ELF-1 (cell line): ENCODE measurements around the gene PRXL2B.
"Not testable (repeated sequence)": the region's sequence is repeated elsewhere in the genome, so short reads cannot be mapped to it uniquely, and the experiment has no call there.

Experiments used
- DNase-seq: peaks from one replicate; pipeline ENCODE4 v3.0.0-alpha.2; 2016; ENCODE audit warnings: low read depth, low spot score

Gene PRXL2B

DNA sequence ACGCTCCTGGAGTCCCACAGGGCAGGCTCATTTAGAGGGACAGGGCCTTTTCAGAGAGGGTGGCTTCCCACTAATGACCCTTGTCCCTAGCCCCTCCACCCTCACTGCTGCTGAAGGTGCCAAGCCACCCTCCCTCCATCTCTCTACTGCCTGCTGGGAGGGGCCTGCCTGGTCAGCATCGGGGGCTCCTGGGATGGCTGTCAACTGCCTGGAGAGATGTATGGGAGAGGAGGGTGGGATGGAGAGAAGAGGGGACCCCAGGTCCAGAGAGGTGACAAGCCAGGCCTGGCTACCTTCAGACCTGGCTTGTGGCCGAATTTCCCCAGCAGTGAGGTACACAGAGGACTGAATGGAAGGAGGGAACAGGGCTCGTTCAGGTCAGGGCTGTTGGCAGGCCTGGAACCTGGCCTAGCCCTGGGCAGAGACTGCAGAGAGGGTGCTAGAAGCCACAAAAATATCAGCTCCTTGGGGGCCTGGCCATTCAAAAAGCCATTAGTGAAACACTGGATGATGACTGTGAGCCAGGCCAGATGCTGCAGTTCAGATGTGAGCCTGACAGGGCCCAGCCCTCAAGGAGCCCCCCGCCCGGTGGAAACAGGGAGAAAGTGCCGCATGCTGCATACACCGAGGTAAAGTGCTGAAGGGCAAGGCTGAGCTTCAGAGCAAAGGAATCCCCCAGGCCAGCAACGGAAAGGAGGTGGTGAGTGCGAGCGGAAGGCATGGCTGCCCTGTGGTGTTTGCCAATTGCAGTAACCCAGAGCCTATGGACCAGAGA is 26.2 kb downstream of the PRXL2B start:
- no peak for DNase-seq

DNA sequence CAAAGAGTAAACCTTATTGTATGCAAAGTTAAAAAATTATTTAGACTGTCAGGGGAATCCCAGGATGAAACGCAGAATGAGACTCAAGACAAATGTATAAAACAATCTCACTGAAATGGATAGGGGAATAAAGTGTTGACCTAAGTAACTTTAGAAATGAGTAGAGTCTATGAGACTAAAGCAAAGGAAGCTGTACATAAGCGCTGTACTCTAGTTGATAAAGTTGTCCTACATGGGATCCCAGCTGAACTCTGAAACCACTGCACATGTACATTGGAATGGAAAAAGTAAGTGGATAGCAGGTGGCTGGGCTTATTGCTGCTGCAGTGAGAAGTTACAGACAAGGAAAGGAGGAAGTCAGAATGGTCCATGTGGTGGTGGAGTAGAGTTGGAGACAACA is 27.6 kb downstream of the PRXL2B start:
- no peak for DNase-seq

DNA sequence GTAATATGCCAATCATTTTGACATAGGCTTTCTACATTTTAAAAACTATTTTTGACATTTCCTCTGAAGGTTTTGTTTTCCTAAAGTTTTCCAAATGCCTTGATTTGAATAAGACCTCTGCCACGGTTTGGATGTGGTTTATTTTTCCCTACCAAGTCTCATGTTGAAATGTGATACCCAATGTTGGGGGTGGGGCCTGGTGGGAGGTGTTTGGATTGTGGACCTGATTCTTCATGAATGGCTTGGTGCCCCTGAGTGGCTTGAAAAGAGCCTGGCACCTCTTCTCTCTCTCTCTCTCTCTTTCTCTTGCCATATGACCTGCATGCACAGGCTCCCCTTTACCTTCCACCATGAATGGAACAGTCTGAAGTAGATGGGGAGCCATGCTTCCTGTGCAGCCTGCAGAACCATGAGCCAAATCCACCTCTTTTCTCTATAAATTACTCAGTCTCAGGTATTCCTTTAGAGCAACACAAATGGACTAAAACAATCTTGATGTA is 31.4 kb downstream of the PRXL2B start:
- DNase-seq, result no peak

DNA sequence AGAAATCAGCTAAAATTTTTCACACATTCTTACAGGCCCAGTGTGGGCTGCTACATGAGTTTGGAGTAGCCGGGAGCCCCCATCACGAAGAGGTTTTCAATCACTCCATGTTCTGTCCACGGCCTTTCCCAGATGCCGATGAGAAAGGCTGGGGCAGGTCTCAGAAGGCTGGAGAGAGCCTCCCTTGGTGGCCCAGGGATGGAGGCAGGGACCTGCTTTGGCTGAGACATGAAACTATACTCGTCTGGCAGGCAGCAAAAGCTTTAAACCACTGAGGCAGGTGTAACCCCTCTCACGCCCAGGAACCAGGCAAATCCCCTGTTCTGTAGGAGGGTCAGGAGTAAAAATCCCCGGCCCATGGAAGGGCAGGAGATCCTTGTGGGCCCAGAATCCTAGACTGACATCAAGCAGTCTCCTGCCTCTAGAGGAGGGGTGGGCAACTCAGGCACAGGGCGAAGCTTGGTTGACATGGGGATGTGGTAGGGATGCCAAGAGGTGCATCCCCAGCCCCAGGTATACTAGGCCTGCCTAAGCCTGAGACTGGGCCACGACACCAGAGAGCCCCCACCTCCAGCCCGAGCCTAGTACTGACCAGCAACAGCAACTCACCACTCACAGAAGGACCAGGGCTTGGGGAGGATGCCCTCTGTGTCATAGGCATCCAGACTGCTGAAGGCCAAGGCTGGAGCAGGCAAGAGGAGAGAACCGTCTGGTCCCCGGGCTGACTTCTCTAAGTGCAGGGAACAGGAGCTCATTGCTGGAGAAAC is 37.2 kb downstream of the PRXL2B start:
- DNase-seq, result no peak

DNA sequence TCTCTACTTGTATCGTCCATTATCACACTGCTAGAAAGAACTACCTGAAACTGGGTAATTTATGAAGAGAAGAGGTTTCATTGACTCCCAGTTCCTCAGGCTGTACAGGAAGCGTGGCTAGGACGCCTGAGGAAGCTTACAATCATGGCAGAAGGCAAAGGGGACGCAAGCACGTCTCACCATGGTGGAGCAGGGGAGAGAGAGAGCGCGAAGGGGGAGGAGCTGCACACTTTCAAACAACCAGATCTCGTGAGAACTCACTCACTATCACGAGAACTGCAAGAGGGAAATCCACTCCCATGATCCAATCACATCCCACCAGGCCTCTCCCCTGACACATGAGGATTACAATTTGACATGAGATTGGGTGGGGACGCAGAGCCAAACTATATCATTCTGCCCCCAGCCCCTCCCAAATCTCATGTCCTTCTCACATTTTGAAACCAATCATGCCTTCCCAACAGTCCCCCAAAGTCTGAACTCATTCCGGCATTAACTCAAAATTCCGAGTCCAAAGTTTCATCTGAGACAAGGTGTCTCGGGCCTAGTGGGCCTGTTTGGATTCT is 38.2 kb downstream of the PRXL2B start:
- DNase-seq, result no peak

DNA sequence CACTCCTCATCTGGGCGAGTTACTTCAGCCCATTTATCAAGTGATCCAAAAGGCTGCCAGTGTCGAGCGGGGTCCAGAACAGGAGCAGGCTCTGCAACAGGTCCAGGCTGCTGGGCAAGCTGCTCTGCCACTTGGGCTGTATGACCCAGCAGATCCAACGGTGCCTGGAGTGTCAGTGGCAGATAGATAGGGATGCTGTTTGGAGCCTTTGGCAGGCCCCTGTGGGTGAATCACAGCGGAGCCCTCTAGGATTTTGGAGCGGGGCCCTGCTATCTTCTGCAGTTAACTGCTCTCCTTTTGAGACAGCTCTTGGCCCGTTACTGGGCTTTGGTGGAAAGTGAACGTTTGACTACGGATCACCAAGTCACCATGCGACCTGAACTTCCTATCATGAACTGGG is 38.7 kb downstream of the PRXL2B start:
- no peak for DNase-seq

DNA sequence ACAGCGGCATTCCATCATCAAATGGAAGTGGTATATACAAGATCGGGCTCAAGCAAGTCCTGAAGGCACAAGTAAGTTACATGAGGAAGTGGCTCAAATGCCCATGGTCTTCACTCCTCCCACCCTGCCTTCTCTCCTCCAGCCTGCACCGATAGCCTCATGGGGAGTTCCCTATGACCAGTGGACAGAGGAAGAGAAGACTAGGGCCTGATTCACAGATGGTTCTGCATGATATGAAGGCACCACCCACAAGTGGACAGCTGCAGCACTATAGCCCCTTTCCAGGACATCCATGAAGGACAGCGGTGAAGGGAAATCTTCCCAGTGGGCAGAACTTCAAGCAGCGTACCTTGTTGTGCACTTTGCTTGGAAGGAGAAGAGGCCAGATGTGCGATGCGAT is 39.2 kb downstream of the PRXL2B start:
- DNase-seq, result not testable (repeated sequence)

DNA sequence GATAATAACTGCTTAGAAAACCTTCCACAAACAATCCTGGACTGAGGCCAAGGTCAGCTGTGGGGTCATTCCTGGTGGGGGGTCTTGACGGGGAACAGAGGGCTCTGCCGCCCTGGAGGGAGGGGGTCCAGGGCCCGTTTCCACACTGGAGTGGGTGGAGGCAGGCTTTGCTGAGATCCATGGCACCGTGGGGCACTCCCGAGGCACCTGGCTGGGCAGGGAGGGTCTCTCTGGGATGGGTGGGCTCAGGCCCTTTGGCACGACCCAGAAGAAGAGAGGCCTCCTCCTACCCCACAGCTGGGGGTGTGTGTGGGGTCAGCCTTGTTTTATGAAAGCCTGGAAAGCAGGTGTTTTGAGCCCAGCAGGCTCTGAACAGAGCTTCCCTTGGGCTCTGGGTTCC is 41.2 kb downstream of the PRXL2B start:
- DNase-seq, result no peak

DNA sequence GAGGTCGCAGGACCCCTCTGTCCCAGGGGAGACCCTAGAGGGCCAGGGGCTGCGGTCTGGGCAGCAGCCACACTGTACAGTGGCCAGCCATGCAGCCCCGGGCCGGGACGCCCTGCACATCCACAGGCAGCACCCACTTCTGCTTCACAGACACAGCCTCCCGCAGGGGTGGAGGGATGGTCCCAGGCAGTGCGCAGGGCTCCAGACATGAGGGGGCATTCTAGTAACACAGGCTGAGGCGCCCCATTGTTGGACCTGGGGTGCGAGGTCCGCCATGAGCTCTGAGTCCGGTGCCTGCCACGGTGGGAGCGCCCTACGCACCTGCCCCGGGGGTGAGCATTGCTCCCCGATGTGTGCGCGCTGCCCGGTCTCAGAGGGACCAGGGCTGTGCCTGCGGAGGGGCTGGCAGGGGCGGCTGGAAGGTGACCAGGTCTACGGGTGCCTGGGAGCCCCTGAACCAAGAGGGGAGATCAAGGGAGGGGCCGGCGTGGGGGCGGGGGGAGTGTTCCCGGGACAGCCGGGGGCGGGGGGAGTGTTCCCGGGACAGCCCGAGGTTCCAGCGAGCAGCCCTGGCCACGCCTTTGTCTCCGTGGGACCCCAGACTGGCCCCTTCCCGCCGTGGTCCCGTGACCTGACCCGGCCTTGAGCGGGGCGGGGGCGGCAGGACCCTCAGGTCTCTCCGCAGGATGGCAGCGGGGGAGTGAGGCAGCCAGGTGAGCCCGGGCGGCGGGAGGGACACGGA is 41.8 kb downstream of the PRXL2B start:
- no peak for DNase-seq

DNA sequence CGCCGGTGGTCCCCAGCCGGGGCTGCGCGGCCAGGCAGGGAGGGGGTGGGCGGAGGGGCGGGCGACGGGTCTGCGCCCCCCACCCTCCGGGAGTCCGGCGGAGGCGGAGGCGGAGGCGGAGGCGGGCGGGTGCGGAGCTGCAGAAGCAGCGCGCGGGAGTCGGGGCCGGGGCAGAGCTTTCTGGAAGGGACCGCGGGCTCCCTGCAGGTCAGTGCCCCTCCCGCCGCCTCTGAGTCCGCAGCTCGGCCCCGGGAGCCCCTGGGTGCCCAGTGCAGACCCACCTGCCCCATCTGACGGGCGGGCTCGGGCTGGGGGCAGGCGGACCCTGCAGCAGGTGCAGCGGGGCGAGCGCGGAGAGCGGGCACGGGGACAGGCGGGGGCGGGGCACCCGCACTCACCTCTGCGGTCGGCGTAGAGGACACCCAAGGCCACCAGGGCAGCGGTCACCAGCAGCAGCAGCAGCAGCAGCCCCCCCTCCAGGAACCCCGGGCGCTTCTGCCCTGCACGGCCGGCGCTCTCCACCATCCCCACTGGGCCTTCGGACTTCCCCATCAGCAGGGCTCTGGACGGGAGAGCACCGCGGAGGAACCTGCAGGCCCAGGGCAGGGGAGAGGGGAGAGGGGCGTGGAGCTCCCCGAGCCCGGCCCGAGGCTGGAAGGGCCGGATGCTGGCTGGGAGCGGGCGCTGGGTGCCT is 42.5 kb downstream of the PRXL2B start:
- no peak for DNase-seq

DNA sequence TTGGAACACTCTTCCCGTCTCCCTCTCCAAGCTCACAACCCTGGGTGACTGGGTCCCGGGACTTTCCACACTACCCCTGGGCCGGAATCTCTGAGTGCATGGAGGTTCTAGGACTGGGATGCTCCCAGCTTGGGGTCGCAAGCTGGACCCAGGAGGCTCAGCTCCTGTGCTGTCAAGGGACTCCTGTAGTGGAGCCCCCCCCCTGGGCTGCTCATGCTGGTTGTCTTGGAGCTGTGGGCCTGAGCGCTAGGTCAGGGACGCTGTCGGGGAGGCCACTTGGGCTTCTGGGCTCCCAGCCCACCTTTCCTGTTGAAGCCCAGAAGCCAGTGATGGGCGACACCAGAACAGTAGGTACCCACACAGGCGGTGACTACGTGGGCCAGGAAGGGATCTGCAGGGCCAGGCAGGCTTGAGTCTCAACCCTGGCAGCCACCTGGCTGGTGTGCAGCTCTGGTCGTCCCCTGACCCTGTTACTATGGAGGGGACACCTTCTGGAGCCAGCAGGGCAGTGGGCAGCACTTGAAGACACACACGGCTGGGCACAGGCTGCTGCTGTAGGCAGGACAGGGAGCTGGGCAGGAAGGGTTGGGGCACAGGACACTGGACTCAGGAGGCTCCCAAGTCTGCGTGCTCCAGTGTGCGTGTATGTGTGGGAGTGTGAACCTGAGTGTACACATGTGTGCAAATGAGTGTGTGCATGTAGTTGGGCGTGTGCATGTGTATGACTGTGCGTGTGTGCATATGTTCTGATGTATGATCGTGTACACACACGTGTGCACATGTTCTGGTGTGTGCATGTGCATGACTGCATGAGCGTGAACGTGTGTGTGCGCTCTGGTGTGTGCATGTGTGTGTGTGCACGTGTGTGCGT is 43.3 kb downstream of the PRXL2B start:
- DNase-seq, result no peak

DNA sequence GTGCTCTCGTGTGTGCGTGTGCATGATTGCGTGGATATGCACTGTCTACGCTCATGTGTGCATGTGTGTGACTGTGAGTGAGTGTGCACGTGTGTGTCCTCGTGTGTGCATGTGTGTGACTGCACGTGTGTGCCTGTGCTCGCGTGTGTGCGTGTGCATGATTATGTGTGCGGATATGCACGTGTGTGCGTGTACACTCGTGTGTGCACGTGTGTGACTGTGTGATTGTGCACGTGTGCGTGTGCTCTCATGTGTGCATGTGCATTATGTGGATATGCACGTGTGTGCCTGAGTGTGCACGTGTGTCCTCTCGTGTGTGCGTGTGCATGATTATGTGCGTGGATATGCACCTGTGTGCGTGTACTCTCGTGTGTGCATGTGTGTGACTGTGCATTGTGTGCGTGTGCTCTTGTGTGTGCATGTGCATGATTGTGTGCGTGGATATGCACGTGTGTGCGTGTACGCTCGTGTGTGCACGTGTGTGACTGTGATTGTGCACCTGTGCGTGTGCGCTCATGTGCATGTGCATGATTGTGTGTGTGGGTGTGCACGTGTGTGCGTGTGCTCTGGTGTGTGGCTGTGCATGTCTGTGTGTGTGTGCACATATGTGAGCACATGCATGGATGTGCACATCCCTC is 44.0 kb downstream of the PRXL2B start:
- DNase-seq, result no peak

DNA sequence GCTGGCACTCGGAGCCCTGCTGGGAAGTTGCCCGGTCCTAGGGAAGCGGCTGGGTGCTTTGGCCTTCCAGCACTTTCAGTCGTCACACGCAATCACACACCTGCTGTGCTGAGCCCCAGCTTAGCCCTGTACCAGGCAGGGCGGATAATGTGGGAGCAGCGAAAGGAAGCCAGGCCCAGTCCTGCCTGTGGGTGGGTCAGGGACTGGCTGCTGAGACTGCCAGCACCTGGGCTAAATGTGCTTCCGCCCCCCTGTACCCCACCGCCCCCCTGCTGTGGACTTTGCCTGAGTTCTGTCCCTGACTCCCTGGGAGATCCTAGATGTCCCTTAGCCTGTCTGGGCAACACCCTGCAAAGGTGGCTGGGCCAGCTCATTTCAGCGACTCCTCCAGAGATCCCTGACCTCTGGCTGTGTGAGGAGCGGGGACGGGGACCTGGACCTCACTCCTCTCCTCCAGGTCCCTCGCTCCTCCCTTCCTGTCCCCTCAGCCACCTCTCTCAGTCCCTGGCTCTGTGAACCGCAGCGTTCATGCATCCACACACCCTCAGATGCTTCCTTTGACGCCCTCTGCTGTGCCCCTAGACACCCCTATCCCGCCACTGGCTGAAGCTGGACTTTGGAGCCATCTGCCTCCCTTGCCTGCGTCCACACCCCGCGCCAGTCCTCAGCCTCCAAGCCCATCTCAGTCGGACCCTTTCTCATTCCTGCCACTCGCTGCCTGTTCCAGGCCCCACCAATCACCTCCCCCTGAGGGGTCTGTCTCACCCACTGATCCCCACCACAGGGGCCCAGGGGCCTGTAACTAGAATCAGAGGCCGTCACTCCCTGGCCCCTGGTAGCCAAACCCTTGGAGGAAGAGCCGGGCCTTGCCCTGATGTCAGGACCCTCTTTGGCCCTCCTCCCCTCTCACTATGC is 44.8 kb downstream of the PRXL2B start:
- DNase-seq, result no peak

DNA sequence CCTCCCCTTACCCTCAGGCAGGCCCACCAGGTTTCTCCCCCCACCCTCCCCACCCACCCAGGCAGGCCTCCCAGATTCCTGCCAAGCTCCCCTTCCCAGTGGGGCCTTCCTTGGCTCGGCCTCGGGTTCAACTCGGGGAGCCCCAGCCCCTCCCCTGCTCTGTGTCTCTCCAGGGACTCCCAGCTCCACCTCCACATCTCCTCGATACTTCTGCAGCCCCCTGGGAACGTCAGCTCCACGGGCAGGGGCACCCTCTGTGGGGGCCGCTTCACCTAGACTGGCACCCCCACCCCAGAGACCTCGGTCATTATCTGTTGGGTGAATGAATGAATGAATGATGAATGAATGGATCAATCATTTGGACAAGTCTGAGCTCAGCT is 45.5 kb downstream of the PRXL2B start:
- no peak for DNase-seq

DNA sequence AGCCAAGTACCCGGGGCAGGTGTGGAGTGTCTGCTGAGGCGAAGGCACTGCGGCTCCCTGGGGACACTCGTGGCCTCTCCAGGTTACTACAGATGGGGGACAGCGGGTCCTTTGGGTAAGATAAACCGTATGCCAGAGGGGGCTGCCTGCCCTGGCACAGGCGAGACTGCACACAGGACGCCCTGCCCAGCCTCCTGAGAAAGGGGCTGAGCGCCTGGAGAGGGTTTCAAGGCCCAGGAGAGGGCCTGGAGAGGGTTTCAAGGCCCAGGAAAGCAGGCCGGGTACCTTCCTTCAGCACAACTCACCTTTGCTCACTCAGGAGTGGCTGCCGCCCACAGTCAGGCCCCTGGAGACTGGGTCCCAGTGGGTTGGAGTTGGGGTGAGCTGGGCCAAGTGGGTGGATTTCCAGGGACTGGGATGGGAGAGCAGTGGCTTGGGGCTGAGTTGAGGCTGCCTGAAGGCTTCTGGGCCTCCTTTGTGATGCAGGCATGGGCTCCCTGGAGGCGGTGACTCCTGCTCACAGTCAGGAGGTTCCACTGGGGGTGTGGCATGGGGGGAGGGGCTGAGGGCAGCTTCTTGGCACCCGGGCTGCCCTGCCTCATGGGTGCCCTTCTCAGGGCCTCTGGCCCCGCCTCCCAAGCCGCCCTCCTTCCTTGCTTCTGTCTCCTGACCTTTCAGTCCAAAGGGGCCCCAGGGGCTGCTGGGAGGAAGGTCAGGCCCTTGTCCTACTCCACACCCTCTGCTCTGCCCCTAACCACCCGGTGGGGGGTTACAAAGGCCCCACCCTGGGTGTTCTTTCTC is 46.2 kb downstream of the PRXL2B start, which contains the start of gene MMEL1:
MMEL1 (minus strand) TSS at position 456 of the 801 bp plus-strand sequence. CDS start 3,532 bp downstream, outside the sequence.
- peak; percentile 69 for DNase-seq

DNA sequence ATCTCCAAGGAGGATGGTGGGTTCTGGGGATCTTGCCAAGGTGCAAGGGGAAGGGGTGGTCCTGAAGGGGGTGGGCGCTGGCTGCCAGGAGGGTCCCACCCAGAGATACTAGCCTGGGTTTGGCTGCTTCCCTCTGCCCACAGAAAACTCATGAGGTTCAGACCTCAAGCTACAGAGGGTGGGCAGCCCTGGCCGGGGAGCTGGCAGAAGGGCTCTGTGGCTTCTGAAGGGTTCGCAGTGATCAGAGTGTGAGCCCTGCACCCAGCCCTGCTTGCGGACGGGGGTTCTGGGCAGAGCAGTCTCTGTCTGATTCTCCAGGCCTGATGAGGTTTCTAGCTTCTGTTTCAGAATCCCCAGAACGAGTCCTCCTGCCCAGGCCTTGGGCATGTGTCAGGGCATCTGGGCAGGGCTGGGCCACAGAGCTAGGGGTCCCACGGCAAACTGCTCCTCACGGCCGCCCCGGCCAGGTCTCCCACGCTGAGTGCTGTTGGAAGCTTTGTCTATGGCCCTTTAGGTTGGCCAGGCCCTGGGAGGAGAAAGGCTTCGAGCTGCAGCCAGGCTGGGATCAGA is 46.9 kb downstream of the PRXL2B start:
- DNase-seq, result no peak

DNA sequence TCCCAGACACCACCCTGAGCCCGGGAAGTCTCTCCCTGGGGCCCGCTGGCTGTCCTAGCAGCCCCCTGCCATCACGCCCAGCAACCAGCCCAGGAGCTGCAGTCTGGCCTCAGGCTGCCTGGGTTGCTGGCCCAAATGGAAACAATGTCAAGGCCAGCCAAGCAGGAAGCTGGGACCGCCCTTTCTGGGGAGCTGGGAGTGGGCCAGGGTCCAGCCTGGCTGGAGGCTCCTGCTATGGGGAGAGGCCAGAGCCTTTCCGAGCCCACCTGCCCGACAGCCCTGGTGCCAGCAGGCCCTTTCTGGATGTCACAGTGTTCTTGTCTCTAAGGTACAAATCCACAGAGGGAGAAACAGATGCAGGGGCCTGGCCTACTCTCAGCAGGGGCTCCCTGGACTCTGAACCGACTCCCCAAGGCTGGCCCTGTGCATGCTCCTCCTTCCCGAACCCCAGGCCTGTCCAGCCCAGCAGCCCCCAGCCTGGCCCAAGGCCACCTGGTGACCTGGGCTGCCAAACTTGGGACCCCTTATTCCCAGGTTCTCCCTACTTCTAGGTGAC is 47.4 kb downstream of the PRXL2B start:
- no peak for DNase-seq
